RPMI7951 (cell line): ENCODE results near the gene FUT8. TPM values are rescaled to one million over a fixed set of nuclear protein-coding genes. Genes with fewer than 3 reads are reported as not detected.
"Not testable (repeated sequence)": the region's sequence is repeated elsewhere in the genome, so short reads cannot be mapped to it uniquely, and the experiment has no call there.

Experiments
- DNase-seq: peaks from one replicate; pipeline ENCODE4 v3.0.0-alpha.2; 2012; ENCODE audit warnings: low read depth
- total RNA-seq: library from RNA; depleted of rRNA; stranded (reverse); fragments of >200 nt; shearing (Covaris generic); gene quantifications from 2 replicates; pipeline ENCODE4 v1.2.3, GENCODE V29; 2014

FUT8 gene
- total RNA-seq, 1 experiment from 2014 or later = 69.1 TPM

DNA sequence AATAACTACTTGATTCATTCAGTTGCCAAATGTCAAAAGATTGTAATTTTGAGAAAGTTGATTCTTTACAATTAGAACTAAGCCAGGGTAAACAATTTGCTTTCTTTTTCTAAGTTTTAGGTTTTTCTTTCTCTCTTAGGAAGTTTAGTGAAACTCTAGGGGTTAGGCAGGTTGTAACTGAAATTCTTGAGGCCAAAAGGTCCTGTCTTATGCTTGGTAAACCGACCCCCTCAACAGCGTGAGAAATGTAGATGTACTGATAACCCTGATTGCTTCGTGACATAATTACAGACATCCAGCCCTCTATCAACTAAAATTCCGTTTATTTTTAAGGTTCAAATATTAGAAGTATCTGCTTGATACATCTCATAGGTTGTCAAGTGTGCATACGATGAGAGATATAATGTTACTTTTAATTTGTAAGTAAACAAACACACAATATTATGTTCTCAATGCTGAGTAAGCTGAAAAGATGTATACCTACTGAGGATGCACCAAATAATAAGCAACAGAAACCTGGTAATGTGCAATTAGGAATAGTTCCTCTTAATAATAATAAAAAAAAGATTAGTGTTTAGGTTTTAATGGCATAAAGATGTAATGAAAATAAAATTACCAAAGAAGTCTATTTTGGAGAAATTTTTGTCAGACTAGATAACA is 7.2 kb downstream of the FUT8 start:
- no peak for DNase-seq

DNA sequence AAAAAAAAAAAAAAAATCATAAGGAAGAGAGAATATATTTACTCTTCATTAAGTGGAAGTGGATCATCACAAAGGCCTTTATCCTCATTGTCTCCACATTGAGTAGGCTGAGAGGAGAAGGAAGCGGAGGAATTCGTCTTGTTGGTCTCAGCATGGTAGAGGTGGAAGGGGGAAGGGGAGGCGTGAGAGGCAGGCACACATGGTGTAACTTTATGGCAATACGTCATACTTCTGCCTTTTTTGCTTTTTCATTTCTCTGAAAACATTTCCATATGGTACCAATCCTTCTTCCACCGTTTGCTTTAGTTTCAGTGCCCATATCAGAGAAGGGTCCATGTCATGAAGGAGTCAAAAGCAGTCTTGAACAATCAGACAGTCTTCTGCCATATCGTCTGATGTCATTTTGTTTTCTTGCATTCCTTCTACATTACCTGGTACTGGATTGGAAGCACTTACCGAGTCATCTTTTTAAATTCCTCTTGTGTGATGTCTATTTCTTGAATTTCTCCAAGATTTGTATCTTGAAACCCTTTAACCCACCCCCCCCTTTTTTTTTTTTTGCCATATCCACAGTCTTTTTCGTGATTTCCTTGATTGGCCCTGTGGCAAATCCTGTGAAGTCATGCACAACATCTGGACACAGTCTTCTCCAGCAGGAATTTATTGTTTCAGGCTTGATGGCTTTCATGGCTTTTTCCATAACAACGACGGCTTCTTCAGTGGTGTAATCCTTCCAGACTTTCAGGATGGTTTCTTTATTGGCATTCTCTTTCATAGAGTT is 8.9 kb downstream of the FUT8 start:
- peak; percentile 78 for DNase-seq

DNA sequence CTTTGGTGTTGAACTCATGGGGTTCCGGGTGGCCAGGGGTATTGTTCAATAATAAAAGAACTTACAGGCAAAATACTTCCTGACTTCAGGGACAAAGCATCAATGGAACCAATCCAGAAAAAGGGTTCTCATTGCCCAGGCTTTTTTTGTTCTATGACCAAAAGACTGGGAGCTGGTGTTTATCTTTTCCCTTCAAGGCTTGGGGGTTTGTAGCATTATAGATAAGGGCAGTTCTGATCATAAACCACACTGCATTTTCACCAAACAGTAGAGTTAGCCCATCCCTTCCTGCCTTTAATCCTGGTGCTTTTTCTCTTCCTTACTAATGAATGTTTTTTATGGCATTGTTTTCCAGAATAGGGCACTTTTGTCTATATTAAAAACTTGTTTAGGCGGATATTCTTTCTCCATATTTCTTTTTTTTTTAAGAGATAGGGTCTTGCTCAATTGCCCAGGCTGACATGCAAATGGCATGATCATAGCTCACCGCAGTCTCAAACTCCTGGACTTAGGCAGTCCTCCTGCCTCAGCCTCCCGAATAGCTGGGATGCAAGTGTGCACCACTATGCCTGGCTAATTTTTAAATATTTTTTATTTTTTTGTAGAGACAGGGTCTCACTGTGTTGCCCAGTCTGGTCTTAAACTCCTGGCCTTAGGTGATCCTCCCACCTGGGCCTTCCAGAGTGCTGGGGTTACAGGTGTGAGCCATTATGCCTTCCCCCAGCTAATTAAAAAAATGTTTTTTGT is 9.7 kb downstream of the FUT8 start:
- peak; percentile 8 for DNase-seq

DNA sequence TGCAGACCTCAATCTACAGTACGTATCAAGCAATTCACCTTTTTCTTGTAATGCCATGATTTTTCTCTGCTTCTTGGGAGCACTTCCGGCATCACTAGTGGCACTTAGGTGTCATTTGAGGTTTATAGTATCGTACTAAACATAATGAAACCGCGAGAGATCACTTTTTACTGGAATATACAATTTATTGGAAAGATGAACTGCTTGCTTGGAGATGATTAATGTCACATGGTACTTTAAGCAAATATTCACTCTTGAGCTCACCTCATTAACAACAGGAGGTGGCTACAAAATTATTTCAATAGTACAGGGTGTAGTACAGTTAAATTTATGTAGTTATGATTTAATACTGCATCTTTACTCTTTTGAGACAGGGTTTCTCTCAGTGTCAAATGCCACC is 11.5 kb downstream of the FUT8 start:
- DNase-seq = no peak

DNA sequence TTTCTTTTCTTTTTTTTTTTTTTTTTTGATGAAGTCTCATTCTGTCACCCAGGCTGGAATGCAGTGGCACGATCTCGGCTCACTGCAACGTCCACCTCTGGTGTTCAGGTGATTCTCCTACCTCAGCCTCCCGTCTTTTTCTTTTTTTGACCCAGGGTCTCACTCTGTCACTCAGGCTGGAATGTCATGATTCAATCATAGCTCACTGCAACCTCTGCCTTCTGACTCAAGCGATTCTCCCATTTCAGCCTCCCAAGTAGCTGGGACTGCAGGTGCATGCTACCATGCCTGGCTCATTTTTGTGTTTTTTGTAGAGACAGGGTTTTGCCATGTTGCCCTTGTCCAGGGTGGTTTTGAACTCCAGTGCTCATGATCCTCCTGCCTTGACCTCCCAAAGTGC is 12.0 kb downstream of the FUT8 start:
- no peak for DNase-seq

DNA sequence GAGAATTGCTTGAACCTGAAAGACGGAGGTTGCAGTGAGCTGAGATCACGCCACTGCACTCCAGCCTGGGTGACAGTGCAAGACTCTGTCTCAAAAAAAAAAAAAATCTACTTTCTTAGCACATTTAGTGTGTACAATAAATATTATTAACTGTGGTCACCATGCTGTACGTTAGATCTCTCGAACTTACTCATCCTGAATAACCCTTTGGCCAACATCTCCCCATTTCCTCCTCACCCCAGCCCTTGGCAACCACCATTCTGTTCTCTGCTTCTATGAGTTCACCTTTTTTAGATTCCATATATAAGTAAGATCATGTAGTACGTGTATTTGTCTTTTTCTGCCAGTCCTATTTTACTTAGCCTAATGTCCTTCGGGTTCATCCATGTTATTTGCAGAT is 13.4 kb downstream of the FUT8 start:
- no peak for DNase-seq

DNA sequence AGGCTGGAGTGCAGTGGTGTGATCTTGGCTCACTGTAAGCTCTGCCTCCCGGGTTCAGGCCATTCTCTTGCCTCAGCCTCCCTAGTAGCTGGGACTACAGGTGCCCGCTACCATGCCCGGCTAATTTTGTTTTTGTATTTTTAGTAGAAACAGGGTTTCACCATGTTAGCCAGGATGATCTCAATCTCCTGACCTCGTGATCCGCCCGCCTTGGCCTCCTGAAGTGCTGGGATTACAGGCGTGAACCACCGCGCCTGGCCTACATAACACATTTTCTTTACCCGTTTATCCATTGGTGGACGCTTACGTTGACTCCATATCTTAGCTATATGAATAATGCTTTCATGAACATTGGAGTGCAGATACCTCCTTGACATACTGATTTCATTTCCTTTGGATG is 14.4 kb downstream of the FUT8 start:
- not testable (repeated sequence) for DNase-seq

DNA sequence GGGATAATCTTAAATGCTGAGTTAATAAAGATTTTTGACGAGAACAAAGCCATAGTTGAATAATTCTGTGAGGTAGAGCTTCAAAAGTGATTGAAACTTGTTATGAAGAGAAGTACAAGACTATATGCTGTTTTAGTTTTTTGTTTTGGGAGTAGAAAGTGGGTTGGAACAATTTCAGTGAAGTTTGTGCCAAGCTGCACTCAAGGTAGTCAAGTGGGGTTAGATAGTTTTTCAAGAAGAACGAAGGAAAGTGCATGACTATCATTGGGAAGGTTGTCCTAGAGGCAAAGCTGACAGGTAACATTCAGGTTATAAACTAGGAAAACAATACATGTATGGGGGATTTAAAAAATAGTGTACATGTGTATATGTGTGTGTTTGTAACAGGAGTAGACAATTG is 16.2 kb downstream of the FUT8 start:
- no peak for DNase-seq

DNA sequence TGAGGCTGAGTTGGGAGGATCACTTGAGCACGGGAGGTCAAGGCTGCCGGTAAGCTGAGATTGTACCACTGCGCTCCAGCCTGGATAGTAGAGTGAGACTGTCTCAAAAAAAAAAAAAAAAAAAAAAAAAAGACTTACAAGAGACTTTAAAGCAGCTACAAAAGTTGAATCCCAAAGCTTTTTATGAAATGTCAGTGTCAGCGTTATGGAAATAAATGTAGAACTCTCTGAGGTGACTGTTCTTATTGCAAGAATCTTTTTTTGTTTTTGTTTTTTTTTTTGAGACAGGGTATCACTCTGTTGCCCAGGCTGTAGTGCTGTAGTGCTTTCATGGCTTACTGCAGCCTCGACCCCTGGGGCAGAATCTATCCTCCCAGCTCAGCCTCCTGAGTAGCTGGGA is 17.2 kb downstream of the FUT8 start:
- no peak for DNase-seq

DNA sequence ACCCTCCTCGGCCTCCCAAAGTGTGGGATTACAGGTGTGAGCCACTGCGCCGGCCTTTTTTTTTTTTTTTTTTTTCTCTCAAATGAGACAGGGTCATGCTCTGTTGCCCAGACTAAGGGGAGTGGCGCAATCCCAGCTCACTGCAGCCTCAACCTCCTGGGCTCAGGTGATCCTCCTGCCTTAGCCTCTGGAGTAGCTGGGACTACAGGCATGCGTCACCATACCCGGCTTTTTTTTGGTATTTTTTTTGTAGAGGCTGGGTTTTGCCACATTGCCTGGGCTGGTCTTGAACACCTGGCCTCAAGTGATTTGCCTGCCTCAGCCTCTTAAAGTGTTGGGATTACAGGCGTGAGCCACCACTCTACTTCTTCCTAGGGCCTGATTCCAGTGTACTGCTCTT is 18.7 kb downstream of the FUT8 start:
- no peak for DNase-seq

DNA sequence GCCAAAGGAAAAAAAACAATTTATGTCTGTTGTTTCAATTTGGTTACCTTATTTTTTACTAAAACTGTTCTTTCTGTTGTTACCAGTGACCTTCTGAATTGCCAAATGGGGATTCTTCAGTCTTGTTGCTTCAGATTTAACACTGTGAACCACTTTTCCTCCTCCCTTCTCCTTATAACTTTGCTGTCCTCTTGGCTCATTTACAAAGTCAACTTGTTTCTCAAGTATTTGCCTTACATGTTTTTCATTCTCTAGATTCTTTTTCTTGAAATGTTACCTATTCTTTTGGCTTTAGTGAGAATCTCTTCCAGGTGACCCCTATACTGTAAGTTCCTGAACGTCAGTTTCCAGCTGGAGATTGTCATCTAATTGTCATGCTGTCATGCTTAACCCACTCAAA is 19.4 kb downstream of the FUT8 start:
- DNase-seq = no peak

DNA sequence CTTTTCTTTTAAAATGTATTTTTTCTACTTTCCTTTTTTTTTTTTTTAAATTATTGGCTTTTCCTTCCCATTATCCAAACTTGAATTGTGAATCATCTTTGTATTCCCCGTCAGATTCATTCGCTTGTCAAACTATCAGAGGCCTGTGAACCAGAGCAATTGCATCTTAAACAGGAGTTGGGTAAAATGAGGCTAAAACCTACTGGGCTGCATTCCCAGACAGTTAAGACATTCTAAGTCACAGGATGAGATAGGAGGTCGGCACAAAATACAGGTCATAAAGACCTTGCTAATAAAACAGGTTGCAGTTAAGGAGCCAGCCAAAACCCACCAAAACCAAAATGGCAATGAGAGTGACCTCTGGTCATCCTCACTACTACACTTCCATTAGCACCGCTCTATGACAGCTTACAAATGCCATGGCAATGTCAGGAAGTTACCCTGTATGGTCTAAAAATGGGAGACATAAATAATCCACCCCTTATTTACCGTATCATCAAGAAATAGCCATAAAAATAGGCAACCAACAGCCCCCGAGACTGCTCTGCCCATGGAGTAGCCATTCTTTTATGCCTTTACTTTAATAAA is 19.9 kb downstream of the FUT8 start:
- no peak for DNase-seq

DNA sequence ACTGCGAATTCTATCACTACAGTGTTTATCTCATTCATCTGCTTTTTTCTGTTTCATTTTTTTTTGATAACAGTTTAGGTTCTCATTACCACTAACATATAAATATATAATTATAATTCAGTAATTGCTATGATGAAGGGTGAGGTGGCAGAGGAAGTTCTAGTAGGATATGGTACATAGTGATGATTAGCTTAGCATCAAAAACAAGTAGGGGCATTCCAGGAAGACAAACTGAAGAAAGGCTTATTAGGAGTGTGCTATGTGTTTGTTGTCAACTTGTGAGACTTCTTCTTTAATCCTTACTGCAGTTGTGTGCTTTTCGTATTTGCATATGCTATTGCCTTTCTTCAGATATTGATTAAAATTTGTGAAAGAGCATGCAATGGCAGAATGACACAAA is 20.6 kb downstream of the FUT8 start:
- DNase-seq = no peak

DNA sequence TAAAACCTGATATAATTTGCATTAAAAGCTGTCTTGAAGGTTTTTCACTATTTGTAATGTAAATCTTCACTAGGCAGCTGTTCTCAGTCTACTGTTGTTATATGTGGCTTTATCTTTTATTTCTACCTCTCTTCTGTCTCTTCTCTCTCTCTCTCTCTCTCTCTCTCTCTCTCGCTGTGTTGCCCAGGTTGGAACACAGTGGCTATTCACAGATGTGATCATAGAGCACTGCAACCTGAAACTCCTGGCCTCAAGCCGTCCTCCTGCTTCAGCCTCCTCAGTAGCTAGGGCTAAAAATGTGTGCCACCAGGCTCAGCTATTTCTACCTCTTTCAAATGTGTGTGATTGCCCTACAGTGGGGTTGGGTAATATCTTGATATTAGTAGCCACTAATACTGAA is 21.1 kb downstream of the FUT8 start:
- no peak for DNase-seq

DNA sequence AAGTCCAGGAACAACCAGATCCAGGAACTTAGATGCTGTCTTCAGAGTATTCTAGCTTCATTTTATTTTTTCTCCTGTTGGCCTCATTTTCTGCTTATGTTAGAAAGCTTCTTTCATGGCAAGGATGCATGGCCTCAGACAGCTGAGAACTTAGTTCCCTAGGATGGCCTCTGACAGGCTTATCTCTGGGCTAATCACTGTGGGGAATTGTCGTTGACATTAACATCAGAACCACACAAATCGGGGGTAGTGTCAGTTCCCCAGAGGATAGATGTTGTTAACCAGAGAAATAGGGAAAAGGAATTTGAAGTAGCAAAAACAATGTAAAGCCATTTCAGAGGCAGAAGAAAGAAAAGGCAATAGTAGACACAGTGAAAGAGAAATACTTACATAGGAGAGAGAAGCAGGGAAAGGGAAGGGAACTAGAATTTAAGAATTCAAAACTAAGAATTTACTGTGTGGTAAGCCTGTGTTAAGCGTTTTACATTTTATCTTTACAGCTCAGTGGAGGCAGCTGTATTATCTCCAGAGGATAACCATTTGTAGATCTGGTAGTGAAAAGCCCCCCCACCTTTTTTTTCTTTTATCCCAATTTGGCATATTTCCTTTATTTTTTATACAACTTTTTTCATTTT is 21.8 kb downstream of the FUT8 start:
- DNase-seq = no peak

DNA sequence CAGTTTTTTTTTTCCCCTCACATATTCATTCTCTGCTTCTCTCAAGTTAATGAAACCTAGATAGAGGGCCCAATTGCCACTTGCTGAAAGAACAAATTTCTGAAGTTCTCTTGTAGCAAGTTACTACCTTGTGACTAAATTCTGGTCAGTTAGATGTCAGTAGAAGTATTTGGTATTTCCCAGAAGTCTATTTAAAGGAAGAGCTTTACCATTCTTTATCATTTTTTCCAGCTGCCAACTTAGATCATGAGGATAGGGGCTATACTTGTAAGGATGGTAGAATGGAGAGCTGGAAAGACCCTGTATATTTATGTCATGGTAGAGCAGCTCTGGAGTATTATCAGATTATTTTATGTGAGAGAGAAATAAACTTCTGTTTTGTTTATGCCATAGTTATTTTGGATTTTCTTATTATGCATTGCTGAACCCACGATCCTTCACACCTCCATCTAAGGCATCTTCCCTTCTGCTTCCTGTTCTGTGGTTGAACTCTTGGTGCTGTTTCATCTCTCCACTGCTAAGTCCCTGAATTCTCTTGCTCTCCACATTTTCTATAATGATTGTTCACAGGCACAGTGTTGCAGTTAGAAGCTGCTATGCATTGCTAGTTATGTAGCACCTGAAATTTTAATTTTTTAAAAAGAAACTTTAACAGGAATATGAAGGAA is 25.9 kb downstream of the FUT8 start:
- no peak for DNase-seq

DNA sequence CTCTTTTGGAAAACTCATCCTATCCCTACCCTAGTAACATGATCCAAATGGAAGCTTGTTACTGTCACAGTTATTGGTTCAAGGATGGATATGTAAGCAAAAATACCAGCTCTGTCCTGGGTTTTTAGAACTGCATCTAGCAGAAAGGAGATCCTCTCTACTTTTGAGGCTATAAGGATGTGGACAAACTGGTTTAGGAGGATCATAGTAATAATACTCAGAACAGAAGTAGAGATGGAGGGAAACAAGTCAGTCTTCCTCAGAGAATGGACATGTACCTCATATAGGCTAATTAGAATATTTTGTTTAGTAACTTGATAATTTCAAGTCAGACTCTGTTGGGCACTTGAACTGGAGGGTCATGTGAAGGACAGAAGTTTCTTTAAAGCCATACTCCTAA is 26.6 kb downstream of the FUT8 start:
- no peak for DNase-seq

DNA sequence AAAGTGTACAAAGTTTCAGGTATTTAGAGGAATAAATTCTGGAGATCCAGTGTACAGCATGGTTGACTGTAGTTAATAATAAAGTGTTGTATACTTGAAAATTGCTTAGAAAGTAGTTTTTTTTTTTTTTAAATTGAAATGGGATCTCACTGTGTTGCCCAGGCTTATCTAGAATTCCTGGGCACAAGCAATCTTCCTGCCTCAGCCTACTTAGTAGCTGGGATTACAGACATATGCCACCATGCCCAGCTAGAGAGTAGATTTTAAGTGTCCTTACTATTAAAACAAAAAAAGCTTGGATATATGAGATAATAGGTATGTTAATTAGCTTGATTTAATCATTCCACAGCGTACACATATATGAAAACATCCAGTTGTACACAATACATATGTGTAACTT is 27.7 kb downstream of the FUT8 start:
- no peak for DNase-seq

DNA sequence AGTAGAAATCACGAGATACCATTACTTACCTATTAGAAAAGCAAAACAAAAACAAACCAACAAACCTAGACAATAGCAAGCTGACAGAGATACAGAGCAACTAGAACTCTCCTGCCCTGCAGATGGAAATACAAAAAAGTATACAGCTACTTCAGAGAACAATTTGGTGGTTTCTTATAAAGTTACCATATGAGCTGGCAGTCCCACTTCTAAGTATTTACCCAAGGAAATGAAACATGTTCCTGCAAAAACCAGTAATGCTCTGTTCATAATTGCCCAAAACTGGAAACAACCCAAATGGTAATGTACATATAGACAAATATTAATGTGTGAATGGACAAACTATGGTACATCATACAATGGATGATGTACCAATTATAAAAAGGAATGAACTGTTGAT is 31.7 kb downstream of the FUT8 start:
- DNase-seq = no peak

DNA sequence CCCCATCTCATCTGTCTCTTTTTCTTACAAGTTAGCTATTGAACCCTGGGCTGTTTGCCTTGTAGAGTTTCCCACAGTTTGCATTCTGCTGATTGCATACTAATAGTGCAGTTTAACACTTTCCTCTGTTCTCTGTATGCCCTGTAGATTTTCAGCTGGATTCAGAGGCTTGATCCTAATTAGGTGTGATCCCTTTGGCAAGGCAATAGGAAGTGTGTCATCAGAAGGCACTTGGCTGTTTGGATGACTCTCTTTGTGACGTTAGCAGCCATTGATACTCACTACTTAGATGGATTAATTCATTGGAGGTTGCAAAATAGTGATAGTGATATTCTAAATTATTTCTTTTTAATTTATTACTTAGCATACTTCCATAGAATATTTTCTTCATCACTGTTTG is 33.6 kb downstream of the FUT8 start:
- DNase-seq = peak; percentile 17

DNA sequence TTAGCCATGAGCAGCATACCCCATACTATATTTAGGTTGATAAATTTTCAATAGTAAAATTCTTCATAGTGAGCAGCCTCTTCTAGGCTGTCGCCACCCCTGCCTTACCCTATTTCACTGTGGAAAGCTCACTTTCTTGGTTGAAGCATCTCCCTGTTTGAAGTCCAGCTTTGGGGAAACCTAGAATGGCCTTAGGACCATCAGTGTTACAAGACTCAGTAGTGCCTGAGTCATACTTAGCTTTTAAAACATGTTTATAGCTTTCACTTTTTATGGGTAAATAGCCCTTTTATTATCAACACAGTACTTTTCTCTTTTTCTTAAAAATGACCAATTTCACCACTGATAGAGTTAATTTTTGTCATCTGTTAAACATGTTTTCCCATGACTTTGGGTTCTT is 37.1 kb downstream of the FUT8 start:
- no peak for DNase-seq
